SH-SY5Y (cell line): ENCODE measurements around the gene FBXL13.

Experiments
- GATA2 ChIP-seq: IDR thresholded peaks from 2 replicates; pipeline ENCODE4 v1.6.1; 2011; ENCODE audit warnings: mild to moderate bottlenecking, low read depth, low read length
- GATA3 ChIP-seq: IDR thresholded peaks from 2 replicates; pipeline ENCODE4 v1.6.1; 2011; ENCODE audit warnings: low read depth, mild to moderate bottlenecking, low read length, moderate library complexity

DNA sequence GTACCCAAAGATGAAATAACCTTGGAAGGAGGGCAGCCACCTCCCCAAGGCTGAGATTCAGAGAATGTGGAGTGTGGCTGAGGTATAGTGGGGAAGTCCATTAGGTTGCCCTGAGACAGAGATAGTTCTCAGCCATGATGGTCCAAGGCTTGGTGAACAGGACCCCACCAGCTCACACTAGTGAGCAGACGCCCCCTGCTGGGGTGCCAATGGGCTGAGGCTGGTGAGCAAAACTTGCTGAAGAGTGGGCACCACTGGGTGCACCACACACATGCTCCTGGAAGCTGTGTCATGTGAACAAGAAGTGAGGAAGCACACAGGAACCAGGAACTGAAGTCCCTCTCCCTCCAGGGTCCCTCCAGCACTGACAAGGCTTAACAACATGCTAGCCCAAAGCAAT lies 8.9 kb downstream of the FBXL13 start:
- TF ChIP-seq GATA2 (no peak), GATA3 (no peak)
